Measurements from ENCODE around the gene BTG2.

The BTG2 gene

DNA sequence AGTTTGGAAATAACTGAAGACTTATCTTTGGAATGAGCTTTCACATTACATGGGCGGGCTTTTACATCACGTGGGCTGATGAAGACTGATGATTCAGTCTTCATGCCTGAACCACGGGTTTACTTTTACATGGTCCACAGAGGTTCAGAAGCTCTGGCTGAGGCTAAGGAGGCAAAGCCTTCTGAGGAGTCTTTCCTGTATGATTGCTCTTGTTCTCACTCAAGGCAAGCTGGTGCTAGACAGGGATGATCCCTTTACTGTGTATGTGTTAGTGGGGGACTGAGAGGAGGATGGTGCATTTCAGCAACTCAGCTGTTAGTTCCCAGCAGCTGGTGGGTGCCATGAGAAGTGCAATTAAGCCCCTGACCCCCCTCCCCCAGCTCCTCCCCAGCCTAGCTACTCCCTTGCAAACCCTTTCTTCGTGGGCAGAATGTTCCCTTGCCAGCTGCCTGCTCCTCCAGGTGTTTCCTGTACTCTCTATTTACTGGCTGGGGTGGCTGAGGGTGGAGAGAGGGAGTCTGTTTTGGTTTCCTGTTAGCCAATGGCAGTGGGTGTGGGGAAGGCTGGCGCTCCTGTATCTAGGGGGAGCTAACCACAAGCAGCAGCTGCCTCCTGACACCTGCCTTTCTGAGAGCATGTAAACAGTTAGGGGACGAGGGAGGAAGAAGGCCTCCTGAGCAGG is 15.4 kb downstream of the BTG2 start:
- H3K4me3 Mint-ChIP-seq, result peak overlapping the region; percentile 77
- peaks cover 91% of the 10 kb centered on the region for H3K4me1 Mint-ChIP-seq
- ATAC-seq (replicated peaks; ENCODE audit: extremely low read depth, poor library complexity, severe bottlenecking) (peak; percentile 83), DNase-seq (ENCODE audit: low spot score in 2 of 2) (peak; percentile 50 to 78)
- peaks cover 12% of the 10 kb centered on the region for H3K36me3 Mint-ChIP-seq (ENCODE audit: insufficient read depth)
- no peaks in the 10 kb centered on the region for H3K9me3 Mint-ChIP-seq
- H3K27me3 Mint-ChIP-seq, result no peaks in the 10 kb centered on the region
- H3K27ac Mint-ChIP-seq (ENCODE audit: low read depth), result peak overlapping the region; percentile 97

DNA sequence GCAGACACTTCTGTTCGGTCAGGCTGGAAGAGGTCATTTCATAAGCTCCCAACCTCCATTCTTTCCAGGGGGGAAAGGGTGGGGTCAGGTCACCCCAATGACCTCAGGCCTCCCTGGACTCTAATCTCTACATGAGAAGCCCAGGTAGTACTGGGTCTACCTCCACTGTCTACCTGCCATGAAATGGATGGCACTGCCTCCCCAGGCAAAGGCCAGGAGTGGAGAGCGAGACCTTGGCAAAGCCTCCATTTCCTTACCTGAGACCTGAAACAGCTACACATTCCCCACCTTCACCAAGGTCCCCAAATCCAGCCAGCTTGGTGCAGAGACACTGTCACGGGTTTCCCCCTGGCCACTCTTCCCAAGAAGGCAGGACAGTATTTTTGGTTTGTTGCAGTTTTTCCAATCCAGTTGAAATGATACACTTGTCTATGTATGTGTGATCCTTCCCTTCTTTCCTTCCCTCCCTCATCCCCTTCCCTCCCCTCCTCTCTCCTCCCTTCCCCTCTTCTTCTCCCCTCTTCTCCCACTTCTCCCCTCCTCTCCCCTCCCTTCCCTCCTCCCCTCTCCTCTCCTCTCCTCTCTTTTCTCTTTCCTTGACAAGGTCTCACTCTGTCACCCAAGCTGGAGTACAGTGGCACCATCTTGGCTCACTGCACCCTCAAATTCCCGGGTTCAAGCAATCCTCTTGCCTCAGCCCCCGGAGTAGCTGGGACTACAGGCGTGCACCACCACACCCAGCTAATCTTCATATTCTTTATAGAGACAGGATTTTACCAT is 16.1 kb downstream of the BTG2 start:
- Mint-ChIP-seq H3K27me3 (no peaks in the 10 kb centered on the region), H3K4me3 (peak overlapping the region; percentile 77), H3K9me3 (no peaks in the 10 kb centered on the region), H3K4me1 (peaks cover 94% of the 10 kb centered on the region), H3K27ac (ENCODE audit: low read depth) (peak overlapping the region; percentile 97), H3K36me3 (ENCODE audit: insufficient read depth) (peaks cover 12% of the 10 kb centered on the region)
- no peak for ATAC-seq (replicated peaks; ENCODE audit: extremely low read depth, poor library complexity, severe bottlenecking)
- no peak for DNase-seq (ENCODE audit: low spot score in 2 of 2)

DNA sequence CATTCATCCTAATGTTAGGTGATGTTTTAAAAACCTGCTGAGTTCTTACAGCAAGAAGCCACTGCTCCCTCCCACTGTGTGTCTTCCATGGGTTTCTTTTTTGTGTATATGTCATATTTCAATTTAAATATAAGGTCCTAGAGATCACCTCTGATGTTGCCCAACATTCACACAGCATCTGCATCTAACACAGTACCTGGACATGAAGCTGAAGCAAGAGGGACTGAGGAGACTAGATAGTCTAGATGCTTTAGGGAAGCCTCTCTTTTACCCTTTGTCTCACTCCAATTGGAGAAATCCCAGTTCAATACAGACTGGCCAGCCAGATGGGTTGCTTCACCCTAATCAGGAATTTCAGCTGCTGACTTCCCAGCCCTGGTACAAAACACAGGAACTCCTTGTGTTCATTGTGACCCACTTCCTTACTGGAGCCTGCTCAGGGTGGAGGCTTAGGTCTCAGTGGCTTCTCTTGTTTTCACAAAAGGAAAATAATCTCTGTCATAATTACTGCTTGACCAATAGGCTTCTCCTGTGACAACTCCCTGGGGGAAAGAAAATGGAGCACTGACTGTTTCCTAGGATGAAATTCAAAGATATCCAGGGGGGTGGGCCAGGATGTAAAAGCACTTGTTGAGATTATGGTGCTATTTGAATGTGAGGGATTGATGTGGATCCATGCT is 17.3 kb downstream of the BTG2 start:
- H3K36me3 Mint-ChIP-seq (ENCODE audit: insufficient read depth), result peaks cover 18% of the 10 kb centered on the region
- H3K27ac Mint-ChIP-seq (ENCODE audit: low read depth), result peak overlapping the region; percentile 97
- no peak for DNase-seq (ENCODE audit: low spot score in 2 of 2)
- H3K4me3 Mint-ChIP-seq, result peak overlapping the region; percentile 77
- ATAC-seq (replicated peaks; ENCODE audit: extremely low read depth, poor library complexity, severe bottlenecking), result no peak
- H3K4me1 Mint-ChIP-seq, result peaks cover 94% of the 10 kb centered on the region
- H3K9me3 Mint-ChIP-seq, result no peaks in the 10 kb centered on the region
- no peaks in the 10 kb centered on the region for H3K27me3 Mint-ChIP-seq

DNA sequence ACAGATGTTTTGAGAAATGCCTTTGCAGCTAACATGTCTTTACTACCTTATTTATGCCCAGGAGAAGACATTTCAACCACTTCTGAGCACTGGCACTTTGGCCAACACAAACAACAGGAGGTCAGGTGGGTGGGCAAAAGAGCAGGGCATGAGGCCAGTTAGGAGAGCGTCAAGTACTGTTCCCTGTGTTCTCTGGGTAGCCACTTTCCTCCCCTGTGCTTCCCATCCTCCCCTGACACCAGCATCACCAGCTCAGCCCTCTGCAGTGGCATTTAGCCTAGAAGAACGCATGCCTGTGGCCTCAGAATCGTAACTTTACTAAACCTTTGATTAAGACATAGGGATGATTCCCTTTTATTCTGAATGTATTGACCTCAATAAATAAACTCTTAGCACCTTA is 18.3 kb downstream of the BTG2 start:
- no peaks in the 10 kb centered on the region for H3K27me3 Mint-ChIP-seq
- ATAC-seq (replicated peaks; ENCODE audit: extremely low read depth, poor library complexity, severe bottlenecking), result no peak
- H3K4me1 Mint-ChIP-seq, result peaks cover 95% of the 10 kb centered on the region
- peaks cover 23% of the 10 kb centered on the region for H3K36me3 Mint-ChIP-seq (ENCODE audit: insufficient read depth)
- peak overlapping the region; percentile 77 for H3K4me3 Mint-ChIP-seq
- no peaks in the 10 kb centered on the region for H3K9me3 Mint-ChIP-seq
- no peak for DNase-seq (ENCODE audit: low spot score in 2 of 2)
- peak overlapping the region; percentile 97 for H3K27ac Mint-ChIP-seq (ENCODE audit: low read depth)

DNA sequence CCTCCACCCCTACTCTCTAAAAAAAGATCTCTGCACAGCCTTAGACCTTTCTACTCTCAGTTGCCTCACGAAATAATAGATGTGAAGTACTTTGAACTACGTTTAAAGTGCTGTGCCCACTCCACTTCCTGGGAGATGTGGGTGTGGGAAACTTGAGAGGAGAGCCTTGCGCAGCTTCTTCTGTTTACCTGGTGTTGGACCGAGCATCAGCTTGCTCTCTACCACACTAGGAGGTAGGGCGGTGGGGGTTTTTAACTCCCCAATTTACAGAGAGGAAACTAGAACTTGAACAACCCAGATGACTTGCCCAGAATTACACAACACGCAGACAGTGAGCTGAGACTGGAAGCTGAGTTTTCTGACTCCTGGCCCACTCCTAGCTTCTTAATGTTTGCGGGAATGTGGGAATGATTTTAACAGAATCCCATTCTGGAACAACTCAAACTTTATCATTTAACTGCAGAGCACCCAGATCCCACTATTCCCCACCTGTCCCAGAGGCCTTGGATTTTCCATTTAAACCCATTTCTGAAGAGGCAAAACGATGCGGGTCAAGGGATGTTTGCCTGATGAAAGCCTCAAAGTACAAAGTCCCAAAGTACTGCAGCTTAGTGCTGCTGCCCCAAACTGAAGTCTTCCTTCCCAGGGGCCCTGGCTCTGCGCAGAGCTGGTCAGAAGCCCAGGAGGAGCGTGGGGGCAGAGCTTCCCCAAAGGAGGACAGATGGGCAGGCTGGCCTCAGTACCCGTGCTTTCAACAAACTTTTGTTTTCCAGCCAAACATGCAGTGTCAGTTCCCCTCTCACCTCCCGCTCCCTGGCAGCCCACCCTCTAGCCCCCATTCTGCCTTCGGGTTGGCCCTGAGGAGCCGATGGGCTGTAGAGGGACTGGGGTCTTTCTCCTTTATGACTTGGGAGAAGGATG is 19.0 kb downstream of the BTG2 start:
- ATAC-seq (replicated peaks; ENCODE audit: extremely low read depth, poor library complexity, severe bottlenecking) (no peak), DNase-seq (ENCODE audit: low spot score in 2 of 2) (peak in 1 of 2 donors; percentile 50)
- Mint-ChIP-seq H3K4me1 (peaks cover 91% of the 10 kb centered on the region), H3K36me3 (ENCODE audit: insufficient read depth) (peaks cover 23% of the 10 kb centered on the region), H3K27me3 (no peaks in the 10 kb centered on the region), H3K4me3 (peak overlapping the region; percentile 77), H3K9me3 (no peaks in the 10 kb centered on the region), H3K27ac (ENCODE audit: low read depth) (peak overlapping the region; percentile 97)

DNA sequence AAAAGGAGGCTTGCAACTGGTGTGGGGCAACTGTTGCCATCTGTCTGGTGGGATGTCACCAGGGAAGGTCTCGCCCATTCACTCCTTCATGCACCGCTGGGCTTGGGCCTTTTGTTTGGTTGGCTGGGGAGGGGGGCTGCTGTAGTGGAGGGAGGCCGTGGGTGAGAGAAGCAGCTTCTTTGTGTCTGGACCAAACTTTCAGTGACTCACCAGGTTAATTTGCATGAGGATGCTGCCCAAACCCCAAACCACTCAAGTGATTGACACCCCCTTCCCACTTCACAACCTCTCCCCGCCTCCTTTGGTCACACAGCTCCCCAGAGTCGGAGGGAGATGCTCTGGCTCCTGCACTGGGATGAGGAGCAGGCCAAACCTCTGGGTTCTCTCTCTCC is 19.7 kb downstream of the BTG2 start:
- Mint-ChIP-seq H3K4me1 (peaks cover 88% of the 10 kb centered on the region), H3K9me3 (no peaks in the 10 kb centered on the region), H3K27ac (ENCODE audit: low read depth) (peak overlapping the region; percentile 97), H3K27me3 (no peaks in the 10 kb centered on the region), H3K4me3 (peak overlapping the region; percentile 77), H3K36me3 (ENCODE audit: insufficient read depth) (peaks cover 23% of the 10 kb centered on the region)
- ATAC-seq (replicated peaks; ENCODE audit: extremely low read depth, poor library complexity, severe bottlenecking), result no peak
- DNase-seq (ENCODE audit: low spot score in 2 of 2), result peak in 1 of 2 donors; percentile 40

DNA sequence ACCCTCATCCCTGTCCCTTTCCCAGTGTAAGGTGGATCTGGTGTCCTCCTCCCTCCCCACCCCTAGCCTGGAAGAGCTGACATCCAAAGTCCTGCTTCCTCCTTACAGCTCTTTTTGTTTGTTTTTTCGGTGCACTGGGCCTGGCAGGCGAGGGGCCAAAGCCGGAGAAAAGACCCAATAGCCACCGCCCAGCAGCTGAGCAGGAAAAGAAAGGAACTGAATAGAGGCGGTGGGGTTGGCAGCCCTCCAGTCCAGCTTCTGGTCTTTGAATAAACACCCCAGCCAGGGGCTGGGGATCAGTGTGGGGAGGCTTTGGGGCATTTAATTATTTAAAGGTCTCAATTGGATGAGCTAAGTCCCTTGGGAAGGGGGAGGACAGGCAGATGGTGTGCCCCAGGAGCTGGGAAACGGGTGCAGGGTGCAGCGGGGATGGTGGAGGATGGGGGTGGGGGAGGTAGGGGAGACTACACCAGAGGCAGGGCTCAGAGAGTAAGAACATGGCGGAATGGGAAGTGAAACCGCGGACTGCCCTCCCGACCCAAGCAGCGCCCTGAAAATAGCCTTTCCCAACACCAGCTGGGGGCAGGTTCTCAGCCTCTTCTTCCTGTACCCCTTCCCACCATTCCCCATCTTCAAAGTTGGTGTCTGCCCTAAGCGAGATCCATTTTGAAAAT is 20.2 kb downstream of the BTG2 start:
- Mint-ChIP-seq H3K4me1 (peaks cover 84% of the 10 kb centered on the region), H3K9me3 (no peaks in the 10 kb centered on the region), H3K27me3 (no peaks in the 10 kb centered on the region), H3K36me3 (ENCODE audit: insufficient read depth) (peaks cover 23% of the 10 kb centered on the region), H3K4me3 (peak overlapping the region; percentile 77), H3K27ac (ENCODE audit: low read depth) (peak overlapping the region; percentile 97)
- ATAC-seq (replicated peaks; ENCODE audit: extremely low read depth, poor library complexity, severe bottlenecking), result no peak
- DNase-seq (ENCODE audit: low spot score in 2 of 2), result no peak

DNA sequence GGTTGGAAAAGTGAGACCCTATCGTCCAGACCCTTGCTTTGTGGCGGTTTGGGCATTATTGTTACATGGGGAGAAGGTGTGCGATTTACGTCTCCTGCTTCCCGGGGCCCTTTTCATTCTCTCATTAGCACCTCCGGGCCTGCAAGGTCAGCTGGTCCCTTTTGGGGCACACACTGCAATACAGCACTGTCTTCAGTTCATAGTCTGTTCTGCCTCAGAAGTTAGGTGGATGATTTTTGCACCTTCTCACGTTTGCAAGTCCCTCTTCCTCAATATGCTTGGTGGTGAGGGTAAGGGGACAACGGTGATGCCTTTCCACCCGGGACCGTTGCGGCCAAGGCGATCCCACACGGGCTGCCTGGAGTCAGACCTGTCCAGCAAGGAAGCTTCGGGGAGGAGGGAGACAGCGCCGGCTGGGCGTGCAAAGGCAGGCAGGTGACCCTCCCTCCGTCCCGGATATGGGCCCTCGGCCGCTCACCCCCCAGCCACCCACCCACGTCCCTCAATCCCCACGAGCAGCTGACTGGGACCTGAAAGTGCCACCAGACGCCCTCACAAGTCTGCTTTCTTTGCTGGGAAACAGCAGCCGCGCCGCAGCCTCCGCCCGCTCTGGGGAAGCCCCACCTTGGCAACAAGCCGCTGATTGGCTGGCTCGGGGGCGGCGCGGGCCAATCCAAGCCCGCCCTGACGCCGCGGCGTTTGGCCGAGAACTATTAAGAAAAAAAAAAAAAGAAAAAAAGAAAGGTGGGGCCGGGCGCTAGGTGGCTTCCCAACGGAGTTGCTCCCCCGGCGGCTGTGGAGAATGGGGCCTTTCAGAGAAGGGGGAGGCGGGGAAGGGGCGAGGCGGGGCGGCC is 21.7 kb downstream of the BTG2 start:
- peak; percentile 77 for ATAC-seq (replicated peaks; ENCODE audit: extremely low read depth, poor library complexity, severe bottlenecking)
- H3K9me3 Mint-ChIP-seq, result no peaks in the 10 kb centered on the region
- peak overlapping the region; percentile 77 for H3K4me3 Mint-ChIP-seq
- H3K27me3 Mint-ChIP-seq, result no peaks in the 10 kb centered on the region
- H3K4me1 Mint-ChIP-seq, result peaks cover 69% of the 10 kb centered on the region
- H3K27ac Mint-ChIP-seq (ENCODE audit: low read depth), result peak overlapping the region; percentile 97
- peak; percentile 86 to 94 for DNase-seq (ENCODE audit: low spot score in 2 of 2)
- H3K36me3 Mint-ChIP-seq (ENCODE audit: insufficient read depth), result peaks cover 17% of the 10 kb centered on the region

DNA sequence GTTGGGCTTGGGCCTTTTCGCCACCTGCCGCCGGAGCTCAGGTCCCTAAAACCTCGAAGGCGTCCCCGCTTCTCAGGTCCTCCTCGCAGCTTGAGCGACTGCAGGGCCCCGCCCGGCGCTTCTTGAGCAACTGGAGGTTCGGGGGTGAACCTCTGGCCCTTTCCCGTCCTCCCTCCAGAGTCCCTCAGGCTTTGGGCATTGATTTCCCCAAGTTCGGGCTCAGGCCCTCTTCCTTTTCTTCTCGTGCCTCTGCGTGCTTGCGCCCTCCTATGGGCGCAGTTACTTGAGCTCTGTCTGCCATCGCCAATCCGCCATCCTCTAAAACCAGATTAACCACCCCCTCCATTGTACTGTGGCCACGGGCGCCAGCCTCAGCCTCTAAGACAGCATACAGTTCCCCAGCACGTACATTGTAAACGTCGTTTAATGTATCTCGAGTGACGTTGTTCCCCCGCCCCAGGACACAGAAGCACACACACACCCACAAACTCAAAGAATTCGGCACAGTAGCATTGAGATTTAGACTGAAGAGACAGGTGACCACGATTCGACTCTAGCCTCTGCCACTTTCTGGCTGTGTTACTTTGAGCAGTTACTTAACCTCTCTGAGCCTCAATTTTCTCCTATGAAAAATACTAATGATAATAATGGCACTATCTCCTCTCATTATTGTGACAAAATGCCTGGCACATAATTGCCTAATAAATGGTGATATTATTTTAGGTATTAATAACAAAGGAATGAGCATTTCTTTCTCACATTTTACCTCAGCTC is 22.6 kb downstream of the BTG2 start:
- DNase-seq (ENCODE audit: low spot score in 2 of 2) (peak; percentile 71 to 90), ATAC-seq (replicated peaks; ENCODE audit: extremely low read depth, poor library complexity, severe bottlenecking) (peak; percentile 82)
- Mint-ChIP-seq H3K9me3 (no peaks in the 10 kb centered on the region), H3K4me1 (peaks cover 61% of the 10 kb centered on the region), H3K27me3 (no peaks in the 10 kb centered on the region), H3K27ac (ENCODE audit: low read depth) (peak overlapping the region; percentile 97), H3K4me3 (peak overlapping the region; percentile 77), H3K36me3 (ENCODE audit: insufficient read depth) (peaks cover 17% of the 10 kb centered on the region)

DNA sequence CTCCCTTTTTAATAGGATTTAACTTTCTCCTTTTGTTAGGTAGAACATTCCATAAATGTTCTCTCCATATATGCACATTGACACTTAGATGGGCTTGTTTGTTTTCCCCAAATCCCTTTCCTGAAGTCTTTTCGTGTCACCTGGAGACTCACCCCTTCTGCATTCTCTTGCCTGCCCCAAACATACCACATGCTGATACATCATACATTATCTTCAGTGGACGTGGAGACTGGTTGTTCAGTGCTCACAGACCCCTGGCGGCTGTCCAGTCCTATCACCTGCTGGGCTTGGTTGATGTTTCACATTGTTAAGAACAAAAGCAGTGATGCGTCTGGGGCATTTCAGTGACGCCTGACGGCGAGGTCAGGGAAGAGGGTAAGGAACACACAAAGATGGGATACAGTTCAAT is 23.4 kb downstream of the BTG2 start:
- ATAC-seq (replicated peaks; ENCODE audit: extremely low read depth, poor library complexity, severe bottlenecking), result no peak
- Mint-ChIP-seq H3K27ac (ENCODE audit: low read depth) (peak overlapping the region; percentile 97), H3K4me1 (peaks cover 53% of the 10 kb centered on the region), H3K4me3 (no peak overlapping the region), H3K36me3 (ENCODE audit: insufficient read depth) (peaks cover 17% of the 10 kb centered on the region), H3K27me3 (no peaks in the 10 kb centered on the region), H3K9me3 (no peaks in the 10 kb centered on the region)
- no peak for DNase-seq (ENCODE audit: low spot score in 2 of 2)

All from central memory CD8-positive, alpha-beta T cell (primary cell).